Uterus (tissue), 2 donors: ENCODE measurements around the gene NUMA1.

Source experiments
- POLR2A ChIP-seq, 2 donors: fragments of 450-650 bp; IDR thresholded peaks; one replicate each; pipeline ENCODE4 v1.6.1; 2016; ENCODE audit warnings: antibody characterized with exemption in 2 of 2, mild to moderate bottlenecking in 1 of 2, moderate library complexity in 1 of 2
- TF ChIP-seq, protein P1 (sequence below), 4 experiments: fragments of 200-600 bp in 2 of 4; fragments of 450-650 bp in 2 of 4; sonication (generic) in 2 of 4; IDR thresholded peaks; one replicate each; pipeline ENCODE4 v1.5.1; 2016 to 2019; ENCODE audit warnings: antibody characterized with exemption in 4 of 4, mild to moderate bottlenecking in 2 of 4, moderate library complexity in 1 of 4

DNA sequence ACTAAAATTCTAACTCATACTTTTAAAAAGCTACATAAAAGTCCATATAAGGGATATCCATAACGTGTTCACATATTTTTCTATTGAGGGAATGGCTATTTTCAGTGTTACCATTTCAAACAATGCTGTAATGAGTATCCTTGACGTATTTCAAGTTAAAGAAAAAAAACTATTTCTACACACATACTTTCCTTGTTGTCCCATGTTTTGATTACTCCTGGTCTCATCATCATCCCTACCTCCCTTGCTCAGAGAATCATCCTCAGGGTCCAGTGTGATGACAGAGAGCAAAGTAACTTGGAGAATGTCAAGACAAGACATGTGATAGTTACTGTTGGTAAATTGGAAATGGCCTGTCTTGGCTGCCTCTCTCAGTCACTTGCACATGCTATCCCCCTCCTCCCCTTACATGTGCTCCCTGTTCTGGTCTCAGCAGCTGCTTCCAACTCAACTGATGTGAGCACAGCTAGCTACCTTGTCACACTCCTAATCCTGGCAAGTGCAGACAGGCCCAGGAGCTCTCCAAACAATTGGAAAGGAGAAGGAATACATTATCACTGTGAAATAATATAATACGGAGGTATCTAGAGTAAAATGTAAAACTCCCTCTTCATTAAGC lies 21.8 kb downstream of the NUMA1 start:
- TF ChIP-seq, protein P1, sequence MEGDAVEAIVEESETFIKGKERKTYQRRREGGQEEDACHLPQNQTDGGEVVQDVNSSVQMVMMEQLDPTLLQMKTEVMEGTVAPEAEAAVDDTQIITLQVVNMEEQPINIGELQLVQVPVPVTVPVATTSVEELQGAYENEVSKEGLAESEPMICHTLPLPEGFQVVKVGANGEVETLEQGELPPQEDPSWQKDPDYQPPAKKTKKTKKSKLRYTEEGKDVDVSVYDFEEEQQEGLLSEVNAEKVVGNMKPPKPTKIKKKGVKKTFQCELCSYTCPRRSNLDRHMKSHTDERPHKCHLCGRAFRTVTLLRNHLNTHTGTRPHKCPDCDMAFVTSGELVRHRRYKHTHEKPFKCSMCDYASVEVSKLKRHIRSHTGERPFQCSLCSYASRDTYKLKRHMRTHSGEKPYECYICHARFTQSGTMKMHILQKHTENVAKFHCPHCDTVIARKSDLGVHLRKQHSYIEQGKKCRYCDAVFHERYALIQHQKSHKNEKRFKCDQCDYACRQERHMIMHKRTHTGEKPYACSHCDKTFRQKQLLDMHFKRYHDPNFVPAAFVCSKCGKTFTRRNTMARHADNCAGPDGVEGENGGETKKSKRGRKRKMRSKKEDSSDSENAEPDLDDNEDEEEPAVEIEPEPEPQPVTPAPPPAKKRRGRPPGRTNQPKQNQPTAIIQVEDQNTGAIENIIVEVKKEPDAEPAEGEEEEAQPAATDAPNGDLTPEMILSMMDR (IDR thresholded peaks at IDR 0.05) = no peak
- TF ChIP-seq POLR2A (IDR thresholded peaks at IDR 0.05) = no peak
